ENCODE results near the gene XRCC5. TPM values are rescaled to one million over a fixed set of nuclear protein-coding genes. Genes with fewer than 3 reads are reported as not detected.
A peak's percentile ranks its signal among the peaks of the same experiment; 100 is the strongest.
"Not testable (repeated sequence)": the region's sequence is repeated elsewhere in the genome, so short reads cannot be mapped to it uniquely, and the experiment has no call there.

Gene XRCC5
- 425 and 512 TPM in 2 replicates for total RNA-seq (2014; rRNA removed; shearing (Covaris generic))

DNA sequence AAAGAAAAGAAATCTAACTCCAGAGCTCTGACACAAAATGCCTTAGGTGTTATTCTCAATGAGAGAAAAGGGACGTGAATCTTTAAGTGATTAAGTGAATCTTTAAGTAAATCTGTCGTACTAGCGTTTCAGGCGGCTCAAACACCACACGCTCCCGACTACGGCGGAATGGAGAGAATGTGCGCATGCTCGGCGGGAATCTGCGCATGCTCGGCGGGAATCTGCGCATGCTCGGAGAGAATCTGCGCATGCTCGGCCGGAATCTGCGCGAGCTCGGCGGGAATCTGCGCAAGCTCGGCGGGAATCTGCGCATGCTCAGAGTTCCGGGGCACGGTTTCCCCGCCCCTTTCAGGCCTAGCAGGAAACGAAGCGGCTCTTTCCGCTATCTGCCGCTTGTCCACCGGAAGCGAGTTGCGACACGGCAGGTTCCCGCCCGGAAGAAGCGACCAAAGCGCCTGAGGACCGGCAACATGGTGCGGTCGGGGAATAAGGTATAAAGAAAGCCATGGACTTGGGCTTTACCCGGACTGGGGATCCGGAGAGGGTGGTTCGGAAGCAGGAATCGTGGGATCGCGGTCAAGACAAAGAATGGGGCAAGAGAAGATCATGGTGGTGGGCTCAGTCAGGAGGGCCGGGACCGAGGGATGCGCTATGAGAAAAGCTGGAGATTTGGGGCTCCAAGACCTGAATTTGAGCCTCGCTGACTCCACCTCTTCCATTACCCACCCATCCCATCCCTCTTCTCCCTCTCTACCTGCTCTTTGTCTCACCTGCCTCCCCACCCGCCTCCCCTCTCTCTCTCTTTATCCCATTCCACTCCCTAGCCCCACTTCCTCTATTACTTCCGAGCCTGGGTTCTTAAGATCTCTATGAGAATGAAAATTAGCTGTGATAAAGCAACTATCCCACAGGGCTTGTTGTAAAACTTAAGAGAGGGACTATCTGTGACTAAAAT, at the start of gene XRCC5:
XRCC5 (plus strand) TSS at position 382 of the 955 bp plus-strand sequence; CDS start at position 471, 89 bp downstream.
- DNase-seq (ENCODE audit: low read depth) = peak; percentile 97

DNA sequence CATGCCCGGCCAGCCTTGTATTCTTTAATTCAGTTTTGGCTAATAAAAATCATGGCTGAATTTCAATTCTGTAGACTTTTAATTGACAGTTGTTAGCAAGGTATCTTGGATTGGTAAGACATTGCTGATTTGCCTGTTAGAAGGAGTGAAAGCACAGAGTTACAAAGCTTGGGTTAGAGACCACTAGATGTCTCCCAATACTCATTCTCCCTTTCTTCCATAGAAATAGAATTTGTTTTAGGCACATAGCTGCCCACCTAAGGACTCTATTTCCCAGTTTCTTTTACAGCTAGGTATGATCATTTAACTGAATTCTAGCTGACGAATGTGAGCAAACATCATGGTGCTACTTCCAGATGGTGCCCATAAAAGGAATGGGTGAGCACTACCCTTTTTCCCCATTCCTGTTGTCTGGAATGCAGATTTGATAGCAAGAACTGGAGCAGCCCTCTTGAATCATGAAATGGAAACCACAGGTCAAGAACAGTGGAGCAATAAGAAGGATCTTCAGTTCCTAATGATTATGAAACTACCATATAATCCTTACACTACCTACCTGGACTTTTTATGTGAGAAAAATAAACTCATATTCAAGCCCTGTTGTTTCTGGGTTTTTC, 45.0 kb upstream of the XRCC5 start:
- DNase-seq (ENCODE audit: low read depth) = peak; percentile 3

DNA sequence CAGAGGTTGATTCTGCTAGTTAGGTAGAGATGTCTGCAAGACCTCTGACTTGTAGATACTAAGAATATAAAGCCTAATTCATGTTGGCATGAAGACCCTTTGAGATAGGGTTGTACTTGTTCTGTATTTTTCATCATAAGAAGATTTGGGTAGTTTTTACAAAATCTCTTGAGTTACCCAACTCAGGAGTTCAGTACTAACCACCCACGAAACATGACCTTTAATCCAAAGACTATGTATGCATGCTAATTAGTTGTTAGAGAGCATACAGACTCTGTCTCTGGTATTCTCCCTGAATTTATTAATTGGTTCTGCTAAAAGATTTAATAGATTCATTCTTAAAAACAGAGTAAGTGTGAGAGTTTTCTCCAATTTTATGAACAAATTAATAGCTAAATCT, 44.5 kb upstream of the XRCC5 start:
- DNase-seq (ENCODE audit: low read depth) = no peak

DNA sequence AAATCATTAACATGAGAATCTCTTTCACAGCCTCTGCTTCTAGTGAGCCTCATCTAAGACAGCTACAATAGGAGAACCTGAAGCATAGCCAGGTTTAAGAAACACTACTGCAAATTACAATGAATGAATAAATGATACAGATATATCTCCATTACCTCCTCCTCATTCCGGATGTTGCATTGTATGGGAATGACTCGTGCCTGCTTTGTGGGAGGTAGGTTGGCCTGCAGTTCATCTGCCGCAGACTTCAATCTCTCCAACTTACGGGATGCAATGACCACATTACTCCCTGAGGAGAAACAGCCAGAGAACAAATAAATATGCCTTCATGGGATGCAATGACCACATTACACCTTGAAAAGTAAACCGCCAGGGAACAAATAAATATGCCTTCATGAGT, 42.9 kb upstream of the XRCC5 start:
- DNase-seq (ENCODE audit: low read depth) = peak; percentile 66

DNA sequence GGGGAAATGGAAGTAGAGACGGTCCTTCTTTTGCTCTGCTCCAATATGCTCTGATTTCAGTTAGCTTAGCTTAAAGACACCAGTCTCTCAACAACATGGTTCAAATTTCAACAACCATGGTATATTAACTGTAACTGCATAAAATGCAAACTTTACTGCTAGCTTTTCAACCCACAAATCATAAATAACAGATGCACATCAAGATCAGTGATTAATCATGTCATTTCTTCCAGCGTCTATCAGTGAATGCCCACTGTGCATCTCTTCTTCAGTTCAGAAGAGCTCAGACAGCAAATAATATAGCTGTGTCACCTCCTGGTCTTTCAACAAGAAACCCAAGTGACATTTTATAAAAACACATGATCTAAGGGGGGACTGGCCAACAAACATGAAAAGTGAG, 40.1 kb upstream of the XRCC5 start:
- DNase-seq (ENCODE audit: low read depth) = no peak

DNA sequence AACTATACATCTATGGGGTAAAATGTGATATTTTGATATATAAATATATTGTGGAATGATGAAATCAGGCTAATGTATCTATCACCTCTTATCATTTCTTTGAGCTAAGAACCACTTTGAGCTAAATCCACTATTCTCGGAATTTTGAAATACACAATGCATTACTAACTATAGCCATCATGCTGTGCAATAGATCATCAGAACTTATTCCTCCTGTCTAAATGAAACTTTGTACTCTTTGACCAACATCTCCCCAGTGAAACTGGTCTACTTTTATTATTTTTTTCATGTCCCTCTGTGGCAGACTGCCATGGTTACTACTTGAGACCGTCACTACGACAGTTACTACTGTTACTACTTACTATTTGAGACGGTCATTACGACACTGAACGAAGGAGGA, 39.0 kb upstream of the XRCC5 start:
- no peak for DNase-seq (ENCODE audit: low read depth)

DNA sequence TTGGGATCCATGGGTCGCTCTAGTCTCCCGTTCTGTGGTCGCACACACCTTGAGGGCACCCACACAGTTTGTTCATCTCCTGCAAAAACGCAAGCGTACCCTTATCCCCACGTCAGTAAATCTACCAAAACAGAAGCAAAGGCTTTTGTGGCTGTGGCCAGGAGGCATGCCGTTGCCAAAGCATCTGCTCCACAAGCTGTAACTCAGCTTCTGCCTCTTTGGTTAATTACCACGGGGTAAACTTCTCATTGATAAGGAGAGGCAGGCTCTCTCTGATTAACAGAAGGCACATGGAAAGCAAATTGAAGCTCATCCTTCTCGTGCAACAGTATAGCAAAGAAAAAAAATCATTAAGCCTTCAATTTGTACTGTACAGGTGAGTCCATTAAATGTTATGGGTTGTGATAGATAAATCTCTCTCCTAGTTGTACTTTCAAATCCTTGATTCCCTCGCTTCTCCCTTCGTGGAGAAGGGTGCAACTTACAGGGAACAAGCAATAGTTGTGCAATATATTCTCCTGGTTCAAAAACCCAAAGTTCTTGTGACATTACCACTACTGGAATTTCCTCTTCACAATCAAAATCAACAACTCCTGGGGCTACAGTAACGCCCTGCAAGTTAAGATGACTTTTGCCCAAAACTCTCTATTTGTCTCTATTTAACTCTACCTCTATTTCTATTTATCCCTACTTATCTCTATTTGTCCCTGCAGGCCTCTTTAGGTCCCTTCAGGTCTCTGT, 37.9 kb upstream of the XRCC5 start:
- DNase-seq (ENCODE audit: low read depth) = no peak

DNA sequence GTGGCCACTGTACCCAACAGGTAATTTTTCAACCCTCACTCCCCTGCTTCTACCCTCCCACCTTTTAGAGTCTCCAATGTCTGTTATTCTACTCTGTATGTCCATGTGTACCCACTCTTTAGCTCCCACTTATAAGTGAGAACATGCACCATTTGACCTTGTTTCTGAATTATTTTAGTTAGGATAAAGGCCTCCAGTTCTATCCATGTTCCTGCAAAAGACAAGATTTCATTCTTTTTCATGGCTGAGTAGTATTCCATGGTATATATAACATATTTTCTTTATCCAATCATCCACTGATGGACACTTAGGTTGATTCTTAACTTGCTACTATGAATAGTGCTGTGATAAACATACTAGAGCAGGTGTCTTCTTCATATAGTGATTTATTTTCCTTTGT, 36.7 kb upstream of the XRCC5 start:
- DNase-seq (ENCODE audit: low read depth) = no peak

DNA sequence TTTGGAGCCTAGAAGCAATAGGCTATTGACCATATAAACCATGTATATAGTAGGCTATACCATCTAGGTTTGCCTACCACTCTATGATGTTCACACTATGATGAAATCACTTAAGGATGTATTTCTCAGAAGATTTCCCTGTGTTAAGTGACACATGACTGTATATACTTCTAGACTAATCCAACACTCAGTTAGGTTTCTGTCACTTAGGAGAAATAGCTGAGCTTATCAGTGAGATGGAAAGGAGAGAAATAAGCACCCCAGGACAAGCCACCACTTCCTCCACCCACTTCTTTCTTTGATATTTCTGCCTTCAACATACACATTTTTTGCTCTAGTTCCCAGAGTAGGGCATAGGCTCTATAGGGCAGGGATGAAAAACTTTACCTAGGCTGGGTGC, 35.4 kb upstream of the XRCC5 start:
- no peak for DNase-seq (ENCODE audit: low read depth)

DNA sequence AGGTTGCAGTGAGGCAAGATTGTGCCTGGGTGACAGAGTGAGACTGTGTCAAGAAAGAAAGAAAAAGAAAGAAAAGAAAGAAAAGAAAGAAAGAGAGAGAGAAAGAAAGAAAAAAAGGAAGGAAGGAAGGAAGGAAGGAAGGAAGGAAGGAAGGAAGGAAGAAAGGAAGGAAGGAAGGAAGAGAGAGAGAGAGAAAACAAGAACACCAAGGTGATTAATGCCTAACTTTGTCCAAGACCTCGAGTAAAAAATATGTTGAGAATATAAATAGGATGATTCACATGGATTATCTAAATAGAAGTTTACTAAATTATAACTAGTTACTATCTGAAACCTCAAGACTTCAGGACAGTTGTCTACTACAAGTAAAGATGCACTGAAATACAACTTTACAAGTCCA, 34.8 kb upstream of the XRCC5 start:
- no peak for DNase-seq (ENCODE audit: low read depth)

DNA sequence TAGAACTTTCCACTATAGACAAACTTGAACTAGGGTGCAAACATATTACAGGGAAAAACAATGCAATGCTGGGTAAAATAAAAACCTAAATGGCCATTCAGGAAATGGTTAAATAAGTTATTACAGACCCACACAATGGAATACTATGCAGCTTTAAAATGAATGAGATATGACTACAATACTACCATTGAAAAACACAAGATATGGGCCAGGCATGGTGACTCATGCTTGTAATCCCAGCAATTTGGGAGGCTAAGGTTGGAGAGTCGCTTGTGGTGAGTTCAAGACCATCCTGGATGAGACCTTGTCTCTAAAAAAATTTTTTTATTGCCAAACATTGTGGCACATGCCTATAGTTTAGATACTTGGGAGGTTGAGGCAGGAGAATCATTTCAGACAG, 34.4 kb upstream of the XRCC5 start:
- peak; percentile 8 for DNase-seq (ENCODE audit: low read depth)

DNA sequence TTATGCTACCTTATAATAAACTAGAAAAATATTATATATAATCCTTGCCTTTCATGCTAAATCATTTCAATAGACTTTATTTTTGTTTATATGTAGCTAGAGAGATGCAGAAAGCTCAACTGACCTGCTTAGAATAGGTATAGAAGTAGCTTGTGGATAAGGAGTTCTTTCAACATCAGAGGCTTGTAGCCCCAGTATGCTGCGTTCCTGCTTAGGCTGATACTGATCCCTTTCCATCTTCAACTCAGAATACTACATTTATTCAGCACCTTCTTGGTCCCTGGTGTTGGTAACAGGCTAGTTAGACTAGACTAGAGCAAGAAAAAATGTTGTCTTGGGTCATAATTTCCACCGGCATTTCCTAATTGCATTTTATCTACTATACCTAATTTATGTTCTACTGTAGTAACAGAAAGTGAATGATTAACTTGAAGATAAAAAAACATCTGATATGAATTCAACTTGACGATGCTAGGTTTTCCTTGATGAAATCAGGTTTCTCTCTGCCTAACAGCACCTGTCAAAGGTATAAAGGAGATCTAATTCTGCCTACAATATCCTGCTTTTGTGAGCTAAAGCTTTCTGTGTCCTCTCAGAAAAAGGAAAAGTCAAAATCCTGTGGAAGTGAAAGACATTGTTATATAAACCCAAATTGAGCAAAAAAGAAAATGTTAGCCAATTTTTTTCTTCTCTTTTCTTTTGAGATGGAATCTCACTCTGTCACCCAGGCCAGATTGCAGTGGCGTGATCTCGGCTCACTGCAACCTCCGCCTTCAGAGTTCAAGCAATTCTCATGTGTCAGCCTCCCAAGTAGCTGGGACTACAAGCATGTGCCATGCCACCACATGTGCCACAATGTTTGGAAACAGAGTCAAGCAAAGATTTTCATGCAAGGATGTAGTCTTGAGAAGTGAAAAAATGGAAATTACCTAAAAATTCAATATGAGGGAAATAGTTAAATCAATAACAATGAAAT, 33.4 kb upstream of the XRCC5 start:
- no peak for DNase-seq (ENCODE audit: low read depth)

DNA sequence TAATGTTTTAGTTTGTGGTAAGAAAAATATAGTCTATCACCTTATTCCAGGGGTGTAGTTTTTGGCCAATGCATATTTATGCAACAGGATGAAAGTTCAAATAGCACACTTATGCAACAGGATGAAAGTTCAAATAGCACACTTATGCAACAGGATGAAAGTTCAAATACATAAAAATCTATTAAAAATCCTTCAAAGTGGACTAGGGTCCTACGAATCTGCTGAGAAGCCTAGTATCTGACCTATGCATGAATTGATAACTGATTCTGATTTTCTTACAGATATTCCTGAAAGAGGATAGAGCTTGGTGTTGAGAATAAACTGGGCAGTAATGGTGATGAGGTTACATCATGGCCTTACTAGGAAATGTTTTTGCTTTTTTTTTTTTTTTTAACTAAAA, 30.4 kb upstream of the XRCC5 start:
- DNase-seq (ENCODE audit: low read depth) = no peak

DNA sequence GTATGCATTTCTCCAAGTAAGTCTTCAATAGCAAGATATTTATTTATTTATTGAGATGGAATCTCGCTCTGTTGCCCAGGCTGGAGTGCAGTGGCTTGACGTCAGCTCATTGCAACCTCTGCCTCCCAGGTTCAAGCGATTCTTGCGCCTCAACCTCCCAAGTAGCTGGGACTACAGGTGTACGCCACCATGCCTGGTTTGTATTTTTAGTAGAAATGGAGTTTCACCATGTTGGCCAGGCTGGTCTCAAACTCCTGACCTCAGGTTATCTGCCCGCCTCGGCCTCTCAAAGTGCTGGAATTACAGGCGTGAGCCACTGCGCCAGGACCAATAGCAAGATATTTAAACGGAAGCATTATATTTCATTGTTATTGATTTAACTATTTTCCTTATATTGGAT, 29.1 kb upstream of the XRCC5 start:
- DNase-seq (ENCODE audit: low read depth) = not testable (repeated sequence)

DNA sequence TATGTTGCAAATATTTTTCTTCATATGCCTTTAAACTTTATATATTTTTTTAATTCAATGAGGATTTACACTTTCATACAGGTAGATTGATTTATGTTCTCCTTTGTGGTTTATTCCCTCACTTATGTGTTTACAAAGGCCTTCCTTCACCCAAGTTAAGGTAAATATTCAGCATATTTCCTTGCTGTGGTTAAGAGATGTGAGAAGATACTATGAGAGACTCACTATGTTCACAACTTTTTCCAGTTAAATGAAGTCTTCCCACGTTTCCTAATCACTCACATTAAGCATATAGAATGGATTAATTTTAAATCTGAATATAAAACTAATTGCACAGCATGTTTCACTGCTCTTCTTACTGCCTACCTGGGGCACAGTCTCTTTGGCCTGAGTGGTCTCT, 28.1 kb upstream of the XRCC5 start:
- DNase-seq (ENCODE audit: low read depth) = no peak

DNA sequence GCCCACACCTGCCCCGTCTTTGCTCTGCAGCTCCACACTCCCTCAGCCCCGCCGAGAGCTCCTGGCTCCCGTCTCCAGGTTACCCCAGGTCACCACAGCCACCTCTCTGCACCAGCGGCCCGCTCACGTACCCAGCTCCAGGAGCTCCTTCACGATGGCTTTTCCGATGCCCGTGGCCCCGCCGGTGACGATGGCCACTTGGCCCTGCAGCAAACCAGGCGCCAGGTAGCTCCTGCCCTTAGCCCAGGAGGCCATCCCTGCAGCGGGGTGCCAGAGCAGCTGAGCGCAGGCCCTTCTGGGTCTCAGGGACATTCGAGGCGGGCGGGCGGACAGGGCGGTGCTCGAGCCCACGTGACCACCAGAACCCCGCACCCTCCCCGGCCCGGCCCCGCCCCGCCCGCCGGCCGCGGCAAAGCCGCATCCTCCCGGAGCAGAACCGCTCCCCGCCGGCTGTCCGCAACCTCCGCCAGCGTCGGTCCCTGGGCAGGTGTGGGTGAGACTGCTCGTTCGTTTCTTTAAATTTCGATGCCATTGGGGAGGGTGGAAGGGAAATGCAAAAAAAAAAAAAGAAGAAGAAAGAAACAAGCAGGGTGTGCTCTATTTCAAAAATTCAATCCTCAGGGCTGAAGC, 27.5 kb upstream of the XRCC5 start, which contains the start of the genes PECR and TMEM169:
PECR (minus strand) TSS at position 323 of the 630 bp plus-strand sequence; CDS start at position 255, 68 bp downstream.
TMEM169 (plus strand) TSS at position 433 of the 630 bp plus-strand sequence. CDS start 14,045 bp downstream, outside the sequence.
- DNase-seq (ENCODE audit: low read depth) = peak; percentile 81

DNA sequence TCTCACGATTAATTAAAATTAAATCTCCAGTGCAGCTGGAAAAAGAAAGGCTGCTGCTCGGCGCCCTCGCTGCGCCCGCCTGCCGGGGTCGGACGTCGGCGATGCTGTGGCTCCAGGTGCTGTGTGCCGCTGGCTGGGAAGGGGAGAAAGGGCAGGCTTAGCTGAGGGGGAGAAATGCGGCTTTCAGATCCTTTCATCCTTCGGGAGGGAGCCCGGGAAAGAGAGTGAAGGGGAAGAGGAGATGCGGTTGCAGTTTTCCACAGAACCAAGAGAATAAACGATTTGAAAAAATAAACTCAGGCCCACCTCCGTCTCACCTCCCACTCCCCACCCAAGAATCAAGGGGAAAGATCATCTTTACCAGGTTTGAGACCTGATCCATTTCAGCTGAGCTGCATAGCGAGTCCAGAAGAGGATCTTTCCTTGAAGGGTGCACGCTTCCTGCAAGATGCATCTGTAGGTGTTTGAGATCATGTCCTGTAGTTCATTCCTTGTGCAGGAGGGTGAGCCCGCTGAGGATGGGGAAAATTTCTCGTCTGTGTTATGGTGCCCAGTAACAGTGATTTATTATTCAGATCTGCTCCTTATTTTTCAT, 26.9 kb upstream of the XRCC5 start:
- DNase-seq (ENCODE audit: low read depth) = peak; percentile 18

DNA sequence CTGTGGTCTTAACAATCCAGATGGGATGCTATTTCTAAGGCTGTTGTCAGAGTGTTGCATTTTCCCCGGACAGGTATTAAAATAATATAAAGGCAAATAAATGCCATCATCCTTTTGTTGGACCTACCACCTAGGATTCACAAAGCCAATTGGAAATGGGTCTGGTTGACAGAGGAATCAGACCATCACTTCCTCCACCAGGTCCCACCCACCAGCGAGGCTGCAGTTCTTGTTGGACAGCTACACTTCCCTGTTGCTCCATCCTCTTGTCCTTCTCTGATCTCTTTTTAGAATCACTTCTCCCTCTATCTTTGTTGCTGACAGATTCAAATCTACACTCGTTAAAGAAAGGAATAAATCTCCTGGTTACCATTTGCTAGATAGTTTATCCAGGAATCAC, 26.3 kb upstream of the XRCC5 start:
- DNase-seq (ENCODE audit: low read depth) = no peak

DNA sequence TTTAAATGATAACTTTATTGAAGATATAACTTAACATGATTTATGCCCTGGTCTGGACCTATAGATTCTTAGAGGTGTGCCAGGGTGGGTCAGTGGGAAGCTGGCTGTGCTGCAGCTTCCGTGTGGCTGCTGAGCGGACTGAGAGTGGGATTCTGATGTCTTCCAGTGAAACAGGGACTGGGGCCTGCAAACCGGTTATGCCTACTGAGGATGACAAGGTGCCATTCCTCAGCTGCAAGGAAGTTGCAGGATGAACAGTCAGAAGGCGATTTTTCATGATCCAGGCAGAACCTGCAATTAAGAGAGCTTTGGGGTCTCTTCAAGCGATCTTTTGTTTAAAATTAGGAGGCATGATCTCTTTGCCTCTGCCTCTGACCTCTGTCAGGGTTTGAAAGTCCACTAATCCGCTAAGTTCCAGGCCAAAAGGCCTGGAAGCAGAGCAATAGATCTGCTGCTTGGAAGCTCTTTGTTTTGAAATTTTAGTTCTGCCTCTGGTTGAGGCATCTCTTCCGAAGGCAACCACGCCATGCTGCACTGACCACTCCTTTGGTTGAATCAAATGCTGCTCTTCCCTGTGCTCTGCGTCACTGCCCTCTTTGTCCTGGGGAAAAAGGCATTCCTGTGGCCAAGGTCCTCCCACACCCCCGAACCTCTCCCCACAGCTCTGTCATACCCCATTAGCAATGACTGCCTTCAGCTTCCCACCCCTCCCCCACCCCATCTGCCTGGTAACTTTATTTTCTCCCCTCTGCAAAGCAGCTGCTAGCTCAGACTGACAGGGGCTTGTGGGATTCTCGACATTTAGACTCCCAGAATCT, 25.5 kb upstream of the XRCC5 start:
- peak; percentile 86 for DNase-seq (ENCODE audit: low read depth)
